Measurements from ENCODE around the gene BMAL1. TPM values are rescaled to one million over a fixed set of nuclear protein-coding genes. Genes with fewer than 3 reads are reported as not detected.

Gene BMAL1
- total and polyA plus RNA-seq, 2 donors (not counting 3 experiments of a cell fraction or from before 2014, with no cell fraction given) = 5.8 to 10.1 TPM

GRCh38 chr11:13297308-13297916 is 19.8 kb downstream of the BMAL1 start:
- no peak for TF ChIP-seq MYC (IDR thresholded peaks at IDR 0.05; ENCODE audit: low read depth, low read length)
- TF ChIP-seq JUN (IDR thresholded peaks at IDR 0.05; ENCODE audit: borderline replicate concordance, insufficient read depth, insufficient read length, low read depth) = no peak
- TF ChIP-seq POLR2A (IDR thresholded peaks at IDR 0.05; ENCODE audit: low read depth, low read length) = no peak
- TF ChIP-seq MAX (IDR thresholded peaks at IDR 0.05; ENCODE audit: insufficient read depth, insufficient read length) = no peak
- no peak for TF ChIP-seq FOS (IDR thresholded peaks at IDR 0.05; ENCODE audit: borderline replicate concordance, insufficient read depth, low read length)
- TF ChIP-seq EZH2 (IDR thresholded peaks at IDR 0.05; ENCODE audit: borderline replicate concordance, low read depth, low read length, severe bottlenecking) = no peak
- TF ChIP-seq, protein P1, sequence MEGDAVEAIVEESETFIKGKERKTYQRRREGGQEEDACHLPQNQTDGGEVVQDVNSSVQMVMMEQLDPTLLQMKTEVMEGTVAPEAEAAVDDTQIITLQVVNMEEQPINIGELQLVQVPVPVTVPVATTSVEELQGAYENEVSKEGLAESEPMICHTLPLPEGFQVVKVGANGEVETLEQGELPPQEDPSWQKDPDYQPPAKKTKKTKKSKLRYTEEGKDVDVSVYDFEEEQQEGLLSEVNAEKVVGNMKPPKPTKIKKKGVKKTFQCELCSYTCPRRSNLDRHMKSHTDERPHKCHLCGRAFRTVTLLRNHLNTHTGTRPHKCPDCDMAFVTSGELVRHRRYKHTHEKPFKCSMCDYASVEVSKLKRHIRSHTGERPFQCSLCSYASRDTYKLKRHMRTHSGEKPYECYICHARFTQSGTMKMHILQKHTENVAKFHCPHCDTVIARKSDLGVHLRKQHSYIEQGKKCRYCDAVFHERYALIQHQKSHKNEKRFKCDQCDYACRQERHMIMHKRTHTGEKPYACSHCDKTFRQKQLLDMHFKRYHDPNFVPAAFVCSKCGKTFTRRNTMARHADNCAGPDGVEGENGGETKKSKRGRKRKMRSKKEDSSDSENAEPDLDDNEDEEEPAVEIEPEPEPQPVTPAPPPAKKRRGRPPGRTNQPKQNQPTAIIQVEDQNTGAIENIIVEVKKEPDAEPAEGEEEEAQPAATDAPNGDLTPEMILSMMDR (IDR thresholded peaks at IDR 0.05; ENCODE audit: extremely low read depth in 1 of 2, insufficient read depth in 1 of 2, low read depth in 1 of 2, low read length in 2 of 2) = no peak
- no peak for TF ChIP-seq POLR2AphosphoS5 (IDR thresholded peaks at IDR 0.05; ENCODE audit: insufficient read depth, low read depth, low read length)
- no peak for TF ChIP-seq GATA2 (IDR thresholded peaks at IDR 0.05; ENCODE audit: insufficient read depth, insufficient read length, low read depth, low read length)
- H4K20me1 ChIP-seq (replicated peaks; ENCODE audit: control insufficient read depth, extremely low read depth, insufficient read depth, low read length) = no peaks in the 10 kb centered on the region
- no peaks in the 10 kb centered on the region for H3K36me3 ChIP-seq (ENCODE audit: control insufficient read depth in 2 of 2, extremely low read depth in 1 of 2, insufficient read depth in 2 of 2, low read length in 2 of 2)
- dilution Hi-C loops (cut with MboI; ENCODE audit: extremely low pct_ligation_motif_present, low sequenced_read_pairs) (no loop called here), intact Hi-C loops (cut with micrococcal nuclease) (no loop called here)
- H2AFZ ChIP-seq (ENCODE audit: low read depth, low read length) = no peak overlapping the region
- no peak overlapping the region for H3K9ac ChIP-seq (replicated peaks; ENCODE audit: extremely low read depth, insufficient read depth, low read length)
- no TSS peak for BruUV-seq (replicated peaks)
- ChIA-PET POLR2A (no interaction called here), CTCF (interaction anchor here (0.7 to 2.9 kb wide), 4 partner anchors 38 to 87 kb away, joined by 3 to 23 read pairs (median 4); no protein-coding TSS in a partner anchor)
- no peak overlapping the region for H3K4me3 ChIP-seq (replicated peaks in 1 of 3; ENCODE audit: insufficient read depth in 1 of 3, low read depth in 1 of 3, low read length in 3 of 3)
- FAIRE-seq = no peak
- no peaks in the 10 kb centered on the region for H3K27me3 ChIP-seq (ENCODE audit: control insufficient read depth in 2 of 2, insufficient read depth in 2 of 2, low read length in 2 of 2)
- H3K79me2 ChIP-seq (ENCODE audit: control insufficient read depth, insufficient read depth, low read length) = no peaks in the 10 kb centered on the region
- DNase-seq (ENCODE audit: low read depth, low spot score) = no peak
- H3K9me3 ChIP-seq (replicated peaks; ENCODE audit: control insufficient read depth, insufficient read depth, low read length) = no peaks in the 10 kb centered on the region
- H3K4me2 ChIP-seq (ENCODE audit: insufficient read depth, low read length) = no peak overlapping the region
- no peak overlapping the region for H3K27ac ChIP-seq (ENCODE audit: insufficient read depth, low read depth, low read length)
- H3K4me1 ChIP-seq (ENCODE audit: control insufficient read depth, extremely low read depth, insufficient read depth, low read length) = no peaks in the 10 kb centered on the region
- H3K9me1 ChIP-seq (replicated peaks; ENCODE audit: control insufficient read depth, extremely low read depth, insufficient read depth, low read length) = no peaks in the 10 kb centered on the region
